ENCODE results near the gene ADAT2.
A peak's percentile ranks its signal among the peaks of the same experiment; 100 is the strongest.
"Not testable (repeated sequence)": the region's sequence is repeated elsewhere in the genome, so short reads cannot be mapped to it uniquely, and the experiment has no call there.

Gene ADAT2

DNA sequence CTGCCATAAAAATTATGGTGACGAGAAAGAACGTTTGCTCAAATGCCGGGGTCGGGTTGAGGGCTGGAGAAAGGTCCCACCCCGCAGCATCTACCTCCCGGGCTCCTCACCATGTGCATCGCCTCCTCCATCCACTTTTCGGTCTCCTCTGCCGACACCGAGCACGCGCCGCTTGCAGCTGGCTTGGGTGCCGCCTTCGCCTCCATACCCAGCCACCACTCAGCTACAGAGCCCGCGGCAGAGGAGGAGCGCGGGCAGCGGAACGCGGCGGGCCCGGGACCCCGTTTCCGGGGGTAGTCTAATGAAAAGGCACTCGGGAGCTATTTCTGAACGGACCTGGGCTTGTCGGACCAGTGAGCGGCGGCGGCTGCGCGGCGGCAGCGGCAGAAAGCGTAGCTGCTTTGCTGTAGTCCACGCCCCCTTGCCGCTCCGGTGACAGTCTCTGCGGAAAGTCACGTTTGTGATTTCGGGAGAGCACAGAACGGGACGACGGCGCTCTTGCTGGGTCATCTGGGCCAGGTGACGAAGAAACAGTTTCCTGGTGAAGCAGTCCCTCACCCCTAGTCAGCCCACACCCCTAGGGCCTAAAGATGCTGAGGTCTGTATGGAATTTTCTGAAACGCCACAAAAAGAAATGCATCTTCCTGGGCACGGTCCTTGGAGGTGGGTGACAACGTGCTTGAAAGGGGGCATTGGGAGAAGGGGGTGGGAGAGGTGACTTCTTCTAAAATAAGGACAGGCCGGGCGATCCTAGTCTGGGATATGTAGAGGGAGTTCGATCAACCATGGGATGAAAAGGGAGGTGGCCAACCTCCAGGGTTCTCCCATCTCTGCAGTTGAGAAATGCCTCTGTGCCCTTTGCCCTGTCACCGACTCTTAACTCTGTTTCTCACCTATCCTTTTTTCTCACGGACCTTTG, at the start of gene ADAT2, which contains the start of gene PEX3:
ADAT2 (minus strand) TSS at position 243 of the 919 bp plus-strand sequence; CDS start at position 206, 37 bp downstream.
PEX3 (plus strand) TSS at position 353 of the 919 bp plus-strand sequence; CDS start at position 591, 238 bp downstream.
- peak; percentile 94 for FAIRE-seq
- peak; percentile 91 for DNase-seq (ENCODE audit: low spot score)

DNA sequence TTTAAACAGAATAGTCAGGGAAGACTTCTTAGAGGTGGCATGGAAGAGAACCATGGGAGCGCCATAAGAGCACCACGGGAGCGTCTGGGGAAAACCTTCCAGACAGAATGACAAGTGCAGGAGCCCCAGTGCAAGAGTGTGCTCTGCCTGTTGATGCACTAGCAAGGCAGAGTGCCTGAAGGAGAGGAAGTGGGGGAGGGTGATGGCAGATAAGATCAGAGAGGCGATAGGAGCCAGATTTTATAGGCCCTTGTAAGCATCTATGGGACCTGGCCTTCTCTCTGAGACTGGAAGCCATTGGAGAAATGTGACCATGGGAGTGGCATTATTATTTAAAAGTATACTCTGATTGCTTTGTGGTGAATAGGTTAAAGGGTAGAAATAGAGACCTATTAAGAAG, 47.9 kb upstream of the ADAT2 start:
- FAIRE-seq = no peak
- DNase-seq (ENCODE audit: low spot score) = no peak

DNA sequence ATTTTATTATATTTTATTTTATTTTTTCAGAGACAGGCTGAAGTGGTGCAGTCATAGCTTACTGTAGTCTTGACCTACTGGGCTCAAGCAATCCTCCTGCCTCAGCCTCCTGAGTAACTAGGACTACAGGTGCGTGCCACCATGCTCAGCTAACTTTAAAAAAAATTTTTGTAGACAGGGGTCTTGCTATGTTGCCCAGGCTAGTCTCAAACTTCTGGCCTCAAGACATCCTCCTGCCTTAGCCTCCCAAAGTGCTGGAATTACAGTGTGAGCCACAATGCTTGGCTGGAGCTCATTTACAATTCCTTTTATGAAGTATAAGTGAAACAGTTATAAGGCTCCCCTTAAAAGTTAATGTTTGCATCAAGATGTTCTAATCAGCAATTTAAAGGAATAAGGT, 46.5 kb upstream of the ADAT2 start:
- DNase-seq (ENCODE audit: low spot score) (no peak), FAIRE-seq (no peak)

DNA sequence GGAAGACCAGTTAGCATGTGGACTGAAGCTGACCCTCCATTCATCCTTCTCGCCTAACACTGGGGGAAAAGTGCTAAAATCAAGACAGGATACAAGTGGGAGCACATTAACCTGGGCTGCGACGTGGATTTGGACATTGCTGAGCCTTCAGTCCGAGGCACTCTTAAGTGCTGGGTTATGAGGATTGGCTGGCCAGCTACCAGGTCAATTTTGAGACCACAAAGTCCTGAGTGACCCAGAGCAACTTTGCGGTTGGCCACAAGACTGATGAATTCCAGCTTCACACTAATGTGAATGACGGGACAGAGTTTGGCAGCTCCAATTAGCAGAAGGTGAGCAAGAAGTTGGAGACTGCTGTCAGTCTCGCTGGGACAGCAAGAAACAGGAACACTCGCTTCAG, 40.3 kb upstream of the ADAT2 start:
- no peak for FAIRE-seq
- DNase-seq (ENCODE audit: low spot score) = no peak

DNA sequence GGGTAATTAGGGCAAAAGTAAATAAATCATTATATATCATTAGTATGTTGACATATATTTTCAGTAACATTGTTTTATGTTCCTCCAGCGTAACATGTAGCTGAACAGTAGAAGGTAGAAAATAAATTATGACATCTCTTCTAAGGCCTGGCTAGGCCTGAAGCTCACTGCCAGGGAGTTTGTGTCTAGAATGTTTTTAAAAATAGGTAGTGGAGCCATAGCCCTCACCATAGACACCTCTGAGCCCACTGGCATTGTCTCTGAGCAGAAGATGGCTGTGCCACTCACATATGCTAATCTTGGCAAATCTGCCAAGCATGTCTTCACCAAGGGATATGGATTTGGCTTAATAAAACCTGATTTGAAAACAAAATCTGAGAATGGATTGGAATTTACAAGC, 39.7 kb upstream of the ADAT2 start:
- FAIRE-seq = no peak
- DNase-seq (ENCODE audit: low spot score) = no peak

- FAIRE-seq (no peak), DNase-seq (ENCODE audit: low spot score) (no peak)
These were observed 36.3 kb upstream of the ADAT2 start for GRCh38 chr6:143486752-143487151.

DNA sequence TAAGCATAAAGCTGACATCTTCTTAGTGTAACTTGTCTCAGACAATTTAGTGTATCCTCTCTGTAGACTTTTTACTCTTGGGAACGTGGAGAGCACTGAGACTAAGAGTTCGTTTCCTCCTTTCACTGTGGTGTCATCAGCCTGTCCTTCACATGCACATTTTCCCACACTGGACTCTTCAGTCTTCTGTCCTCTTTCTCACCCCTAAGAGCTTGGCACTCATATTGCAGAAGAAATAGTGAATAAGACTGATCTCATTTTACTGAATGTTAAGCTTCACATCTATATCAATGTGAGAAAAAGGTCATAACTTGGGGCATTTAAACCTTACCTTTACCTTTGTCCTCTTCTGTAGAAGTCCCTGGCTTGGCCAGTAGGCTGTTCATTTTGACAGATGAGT, 35.5 kb upstream of the ADAT2 start:
- FAIRE-seq = no peak
- no peak for DNase-seq (ENCODE audit: low spot score)

DNA sequence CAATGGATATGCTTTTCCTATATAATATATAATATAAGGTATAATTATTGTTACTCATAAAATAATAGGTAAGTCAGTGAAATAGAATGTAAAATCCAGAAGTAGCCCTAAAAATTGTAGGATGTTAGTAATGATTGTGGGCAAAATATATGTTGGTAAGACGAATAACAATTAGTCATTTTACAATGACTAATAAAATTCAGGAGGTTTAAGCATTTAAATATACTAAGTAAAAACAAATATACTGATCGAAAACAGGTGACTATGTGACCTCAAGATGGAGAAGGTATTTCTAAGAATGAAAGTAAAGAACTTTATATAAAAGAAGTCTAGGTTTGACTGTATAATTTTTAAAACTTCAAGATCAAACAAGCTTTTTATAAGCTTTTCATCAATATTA, 32.1 kb upstream of the ADAT2 start:
- no peak for FAIRE-seq
- DNase-seq (ENCODE audit: low spot score) = no peak

DNA sequence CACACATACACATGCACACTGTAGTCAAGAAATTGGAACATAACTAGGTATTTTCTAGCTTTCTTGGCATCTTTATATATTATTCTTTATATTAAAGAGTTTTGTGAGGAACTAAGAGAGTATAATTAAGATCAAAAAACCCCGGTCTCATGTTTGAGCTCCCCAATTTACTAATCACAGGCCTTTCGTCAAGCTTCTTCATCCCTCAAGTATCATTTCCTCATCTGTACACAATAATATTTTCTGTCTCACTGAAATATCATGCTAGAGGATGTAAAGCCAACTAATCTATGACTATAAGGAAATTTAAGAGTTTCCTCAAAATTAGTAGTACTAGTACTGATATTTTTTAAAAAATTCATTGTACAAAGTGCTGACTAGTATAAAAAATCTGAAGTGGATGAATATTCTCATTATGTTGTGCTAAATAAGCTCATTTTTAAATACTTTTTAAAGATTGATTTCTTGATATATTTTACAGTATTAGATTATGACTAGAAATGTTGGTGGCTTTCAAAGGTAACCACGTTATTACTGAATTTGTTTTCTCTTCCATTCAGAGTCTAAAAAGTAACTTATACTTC, 28.1 kb upstream of the ADAT2 start:
- FAIRE-seq (no peak), DNase-seq (ENCODE audit: low spot score) (no peak)

DNA sequence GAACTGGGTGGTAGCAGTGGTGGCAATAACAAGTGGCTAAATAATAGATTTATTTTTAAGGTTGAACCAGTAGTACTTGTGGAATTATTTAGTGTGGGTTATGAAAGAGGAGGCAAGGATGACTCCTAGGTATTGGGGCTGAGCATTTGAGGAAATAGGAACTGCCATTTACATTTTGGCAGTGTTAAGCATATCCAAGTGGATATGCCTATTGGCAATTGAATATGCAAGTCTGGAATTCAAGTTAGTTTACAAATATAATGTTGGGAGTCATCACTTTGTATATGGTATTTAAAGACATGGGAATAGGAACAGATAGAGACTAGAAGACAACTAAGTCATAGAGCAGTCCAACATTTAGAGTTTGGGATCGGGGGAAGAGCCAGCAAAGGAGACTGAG, 26.1 kb upstream of the ADAT2 start:
- DNase-seq (ENCODE audit: low spot score) (no peak), FAIRE-seq (no peak)

GRCh38 chr6:143471822-143472221, 21.3 kb upstream of the ADAT2 start:
- DNase-seq (ENCODE audit: low spot score) (no peak), FAIRE-seq (no peak)

GRCh38 chr6:143468823-143469222, 18.3 kb upstream of the ADAT2 start:
- peak; percentile 100 for FAIRE-seq
- not testable (repeated sequence) for DNase-seq (ENCODE audit: low spot score)

DNA sequence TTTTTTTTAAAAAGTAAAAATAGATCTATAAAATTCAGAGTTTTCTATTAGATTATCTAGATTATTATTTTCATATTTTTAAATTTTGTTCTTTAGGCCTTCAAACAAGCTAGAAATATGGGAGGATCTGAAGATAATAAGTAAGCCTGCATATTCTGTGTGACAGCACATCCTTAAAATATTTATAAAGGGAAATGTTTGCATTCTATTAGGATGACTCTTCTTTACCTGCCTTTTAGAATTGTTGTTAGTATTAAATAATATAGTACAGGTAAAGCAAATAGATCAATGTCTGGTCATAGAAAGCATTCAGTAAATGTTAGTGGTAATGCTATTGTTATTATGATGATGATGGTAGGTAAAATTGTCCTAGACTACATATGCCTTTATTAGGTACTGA, 17.5 kb upstream of the ADAT2 start:
- no peak for DNase-seq (ENCODE audit: low spot score)

GRCh38 chr6:143465546-143465945, 15.1 kb upstream of the ADAT2 start:
- no peak for FAIRE-seq

More for the DNA sequence above, 17.5 kb upstream of the ADAT2 start:
- FAIRE-seq = no peak

DNA sequence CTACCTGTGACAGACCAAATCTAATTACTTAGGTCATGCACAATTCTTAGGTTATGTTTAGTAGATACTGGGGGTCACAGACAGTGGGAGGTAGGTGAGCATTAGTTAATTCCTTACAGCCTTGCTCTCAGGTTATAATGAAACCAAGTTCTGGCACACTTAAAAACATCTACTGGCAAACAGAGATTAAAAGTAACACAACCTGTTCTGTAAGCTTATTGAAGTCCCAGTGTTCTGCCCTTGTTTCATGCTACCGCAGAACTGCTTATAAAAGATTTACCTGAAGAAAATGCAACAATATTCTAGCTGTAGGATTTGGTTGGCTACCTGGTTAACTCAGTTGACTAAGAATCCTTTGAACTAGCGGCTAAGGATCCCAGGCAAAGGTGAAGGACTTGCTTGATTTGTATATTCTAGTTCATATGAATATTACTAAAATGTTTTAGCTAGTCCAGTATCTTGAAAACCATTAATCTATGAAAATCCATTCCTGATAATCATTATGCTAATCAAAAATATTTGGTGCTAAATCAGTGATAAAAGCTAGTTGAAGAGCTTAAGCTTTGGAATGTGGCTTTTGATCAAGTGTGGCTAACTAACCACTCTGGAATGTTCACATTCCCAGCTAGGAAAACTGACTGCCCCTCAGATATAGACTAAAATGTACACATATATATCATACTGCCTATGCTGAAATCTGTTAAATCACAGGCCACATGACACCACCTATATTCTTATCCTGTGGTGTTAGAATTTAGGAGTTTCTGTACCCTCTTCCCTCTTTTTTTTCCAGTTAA, 7.3 kb upstream of the ADAT2 start:
- FAIRE-seq = no peak
- no peak for DNase-seq (ENCODE audit: low spot score)

More at GRCh38 chr6:143465546-143465945, 15.1 kb upstream of the ADAT2 start:
- no peak for DNase-seq (ENCODE audit: low spot score)

DNA sequence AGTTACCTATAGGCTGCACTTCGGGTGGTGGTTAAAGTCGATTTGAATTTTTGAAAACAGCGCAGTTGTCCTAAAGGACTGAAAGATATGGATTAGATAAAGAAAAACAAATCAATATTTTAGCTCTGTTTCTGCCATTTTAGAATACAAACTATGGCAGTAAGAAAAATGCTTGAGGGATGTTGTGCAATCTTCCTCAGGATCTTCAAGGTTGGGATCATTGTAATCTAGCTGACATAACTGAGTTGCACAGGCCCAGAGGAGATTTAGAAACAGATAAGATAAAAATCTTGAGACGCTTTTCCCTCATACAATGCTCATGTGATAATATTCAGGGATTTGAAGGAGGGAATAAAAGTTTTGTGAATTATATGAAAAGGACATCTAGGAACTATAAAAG, 1.0 kb upstream of the ADAT2 start:
- FAIRE-seq (no peak), DNase-seq (ENCODE audit: low spot score) (no peak)

DNA sequence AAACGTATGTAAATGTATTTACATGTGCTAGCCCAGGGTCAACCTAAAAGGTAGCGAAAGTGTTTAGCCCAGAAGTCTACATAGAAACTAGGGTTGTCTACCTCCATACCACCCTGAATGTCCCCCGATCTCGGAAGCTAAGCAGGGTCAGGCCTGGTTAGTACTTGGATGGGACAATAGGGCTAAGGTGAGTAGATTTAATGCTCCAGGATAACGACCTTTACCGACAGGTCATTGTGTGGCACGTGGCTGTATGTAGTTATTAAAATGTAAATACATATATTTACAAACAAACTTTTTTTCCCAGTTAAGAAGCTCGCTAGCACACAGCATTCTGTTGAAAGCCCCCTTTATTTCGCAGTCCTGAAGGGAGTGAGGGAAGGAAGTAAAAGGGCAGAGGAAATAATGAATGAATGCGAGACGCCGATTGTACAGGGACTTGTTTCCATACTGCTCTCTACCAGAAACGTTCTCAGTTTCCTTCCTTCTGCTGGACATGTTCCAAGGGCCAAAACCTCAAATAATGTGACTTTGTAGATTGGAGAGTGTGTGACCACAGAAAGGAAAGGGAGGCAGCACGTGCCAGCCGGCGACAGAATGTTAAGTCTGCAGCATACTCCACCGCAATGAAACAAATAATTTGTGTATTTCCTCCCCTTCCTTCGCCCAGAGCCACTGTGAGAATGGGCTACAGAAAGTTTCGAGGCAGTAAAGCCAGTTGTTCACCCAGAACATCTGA, 612 bp downstream of the ADAT2 start:
- DNase-seq (ENCODE audit: low spot score) (peak; percentile 13), FAIRE-seq (no peak)

GRCh38 chr6:143449082-143449713, 1.3 kb downstream of the ADAT2 start:
- DNase-seq (ENCODE audit: low spot score) = no peak

GRCh38 chr6:143447865-143448264, 2.6 kb downstream of the ADAT2 start:
- not testable (repeated sequence) for FAIRE-seq; DNase-seq (ENCODE audit: low spot score)

More at GRCh38 chr6:143449082-143449713, 1.3 kb downstream of the ADAT2 start:
- no peak for FAIRE-seq

GRCh38 chr6:143443096-143443495, 7.4 kb downstream of the ADAT2 start:
- no peak for FAIRE-seq
- DNase-seq (ENCODE audit: low spot score) = no peak
